ENCODE data around the gene COL4A6.

Gene COL4A6

DNA sequence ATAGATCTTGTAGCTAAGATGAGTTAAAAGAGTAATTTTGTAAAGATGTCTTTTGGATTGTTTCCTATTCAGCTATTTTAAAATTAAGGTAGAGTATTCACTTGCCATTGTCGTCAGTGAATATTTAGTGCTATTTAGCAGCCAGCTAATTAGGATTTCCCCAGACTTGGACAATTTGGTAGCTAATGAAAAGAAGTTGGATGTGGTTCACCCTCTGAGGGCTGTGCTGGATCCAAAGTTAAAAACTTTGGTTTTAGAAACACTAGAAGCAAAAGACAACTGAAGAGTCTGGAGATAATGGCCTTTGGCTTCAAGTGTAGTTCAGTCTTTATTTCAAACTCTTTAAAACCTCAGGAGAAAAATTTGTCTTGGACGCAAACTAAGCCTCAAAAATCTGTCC, 305.3 kb downstream of the COL4A6 start:
- intact Hi-C loops (cut with DNase I) = no loop called here
- no peak for DNase-seq

DNA sequence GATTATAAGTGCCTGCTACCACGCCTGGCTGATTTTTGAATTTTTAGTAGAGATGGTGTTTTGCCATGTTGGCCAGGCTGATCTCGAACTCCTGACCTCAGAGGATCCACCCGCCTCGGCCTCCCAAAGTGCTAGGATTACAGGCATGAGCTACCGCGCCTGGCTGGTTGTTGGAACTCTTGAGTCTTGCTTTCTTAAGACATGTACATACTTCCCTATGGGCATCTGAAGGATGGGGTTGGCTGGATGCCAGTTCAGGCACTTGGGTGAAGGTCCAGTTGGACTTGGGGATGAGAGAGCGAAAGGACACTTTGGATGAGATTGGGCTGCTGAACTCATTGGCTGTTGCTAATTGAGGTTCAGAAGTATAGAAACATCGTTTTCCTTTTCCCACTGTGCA, 306.2 kb downstream of the COL4A6 start:
- DNase-seq = no peak
- intact Hi-C loops (cut with DNase I) = no loop called here

DNA sequence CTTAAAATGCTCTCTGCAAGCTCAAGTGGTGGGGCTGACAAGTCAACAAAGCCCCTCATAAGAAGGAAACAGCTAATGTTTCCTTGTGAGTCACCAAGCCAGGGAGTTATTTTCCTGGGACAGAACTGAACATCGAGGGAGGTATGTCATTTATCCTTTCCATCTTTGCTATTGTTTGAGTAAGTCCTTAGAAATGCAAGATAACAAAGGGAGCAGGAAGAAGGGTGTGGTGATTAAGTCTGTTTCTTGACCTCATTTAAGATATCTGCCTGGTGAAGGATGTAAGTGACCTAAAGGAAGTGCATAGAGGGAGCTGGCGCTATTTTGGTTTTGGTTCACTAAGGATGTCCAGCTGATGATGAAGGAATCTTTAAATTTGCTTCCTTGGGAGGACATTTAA, 306.8 kb downstream of the COL4A6 start:
- intact Hi-C loops (cut with DNase I) = no loop called here
- DNase-seq = no peak

DNA sequence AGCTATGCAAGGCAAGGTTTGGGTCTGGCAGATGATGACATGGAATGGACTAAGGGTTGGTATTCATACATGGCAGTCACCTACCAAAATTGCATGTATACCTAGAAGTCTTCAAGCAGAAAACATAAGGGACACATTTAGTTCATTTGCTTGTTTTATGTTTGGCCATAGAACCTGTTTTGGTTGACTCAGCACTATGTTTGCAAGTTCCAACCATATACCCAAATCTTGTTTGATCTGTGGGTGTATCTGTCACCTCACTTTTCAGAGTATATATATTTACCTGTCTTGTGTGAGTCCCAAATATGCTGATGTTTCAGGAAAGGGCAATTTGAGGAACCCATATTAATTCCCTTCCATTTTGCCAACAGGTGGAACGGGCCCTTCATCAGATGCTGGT, 307.3 kb downstream of the COL4A6 start:
- intact Hi-C loops (cut with DNase I) = no loop called here
- no peak for DNase-seq

DNA sequence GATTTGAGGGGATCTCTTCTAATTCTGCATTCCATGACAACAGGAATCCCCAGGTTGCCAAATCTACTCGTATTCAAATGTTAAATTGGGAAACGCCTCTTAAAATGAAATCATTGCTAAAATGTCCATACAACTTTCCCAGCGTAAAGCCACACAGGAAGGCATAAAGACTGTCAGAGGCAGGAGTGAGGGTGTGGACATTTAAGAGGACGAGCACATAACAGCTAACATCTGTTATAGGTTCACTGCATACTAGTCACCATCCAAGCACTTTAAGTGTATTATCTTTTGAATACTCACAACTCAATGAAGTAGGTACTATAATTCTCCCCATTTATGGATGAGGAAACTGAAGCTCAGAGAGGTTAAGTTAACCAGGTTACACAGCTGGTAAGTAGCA, 311.1 kb downstream of the COL4A6 start:
- no peak for DNase-seq
- intact Hi-C loops (cut with DNase I) = no loop called here

DNA sequence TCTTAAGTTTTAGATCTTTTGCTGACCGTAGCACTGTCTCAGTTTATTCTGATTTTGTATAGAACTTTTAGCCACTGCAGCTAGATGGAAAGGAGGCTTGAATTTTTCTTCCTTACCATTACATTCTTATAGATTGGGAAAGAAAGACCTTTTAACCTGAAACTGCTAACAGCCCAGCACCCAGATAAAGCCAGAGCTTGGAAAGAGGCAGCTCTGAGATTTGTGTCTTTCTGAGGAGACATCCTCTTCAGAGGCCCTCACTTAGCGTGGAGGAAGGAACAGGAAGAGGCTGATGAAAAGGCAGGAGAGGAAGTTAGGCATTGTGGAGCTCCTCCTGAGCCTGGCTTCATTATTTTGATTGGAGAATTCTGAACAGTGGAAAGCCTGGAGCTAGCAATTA, 311.6 kb downstream of the COL4A6 start:
- intact Hi-C loops (cut with DNase I) = no loop called here
- no peak for DNase-seq

DNA sequence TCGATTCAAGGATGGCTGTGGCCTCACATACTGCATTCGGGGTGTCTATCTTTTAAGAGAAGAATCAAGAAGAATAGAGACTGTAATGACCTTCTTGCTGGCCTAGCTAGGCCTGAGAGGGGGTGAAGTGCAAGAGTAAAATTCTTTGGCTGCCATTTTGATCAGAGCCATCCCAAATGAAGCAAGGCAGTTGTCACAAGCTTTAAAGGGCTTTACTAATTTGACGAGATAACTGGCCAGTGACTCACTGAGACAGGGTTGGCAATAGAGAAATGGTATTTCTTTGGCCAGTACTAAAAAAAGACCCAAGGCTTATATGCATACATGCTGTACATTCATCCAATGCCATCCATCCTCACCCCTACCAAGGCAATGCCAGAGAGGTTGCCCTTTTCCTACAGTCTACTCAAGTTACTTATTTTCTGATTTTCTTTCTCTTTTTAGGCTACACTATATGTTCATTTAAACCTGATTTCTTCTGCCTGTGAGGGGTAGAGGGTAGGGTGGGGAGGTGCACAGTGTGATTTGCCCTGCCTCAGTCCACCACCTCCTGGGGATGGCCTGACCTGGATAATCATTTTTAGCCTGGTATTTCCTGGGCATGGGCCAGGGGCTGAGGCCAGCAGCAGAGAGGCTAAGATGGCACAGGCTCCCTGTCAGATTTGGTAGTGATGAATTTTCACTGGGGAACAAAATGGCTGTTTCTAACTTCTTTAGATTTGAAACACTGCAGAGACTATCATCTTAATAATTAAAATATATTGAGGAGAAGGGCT, 314.4 kb downstream of the COL4A6 start:
- DNase-seq = no peak
- intact Hi-C loops (cut with DNase I) = no loop called here

DNA sequence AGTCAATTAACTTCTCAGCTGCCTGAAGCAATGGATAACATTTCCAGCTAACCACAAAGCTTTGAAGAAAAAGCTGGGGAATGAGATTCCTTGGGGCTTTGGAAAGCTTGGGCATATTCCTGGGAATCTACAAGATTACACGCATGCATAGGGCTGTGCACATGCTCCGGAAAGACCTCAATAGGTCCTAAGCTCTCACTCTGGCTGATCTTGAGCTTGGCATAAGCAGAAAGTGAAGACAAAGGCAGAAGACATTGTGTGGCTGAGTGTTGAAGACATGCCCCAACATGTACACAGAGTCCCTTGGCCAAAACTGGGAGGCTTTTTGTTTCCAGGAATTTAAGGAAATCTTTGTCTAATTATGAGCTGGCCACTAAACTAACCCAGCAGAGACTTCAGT, 315.5 kb downstream of the COL4A6 start:
- intact Hi-C loops (cut with DNase I) = no loop called here

DNA sequence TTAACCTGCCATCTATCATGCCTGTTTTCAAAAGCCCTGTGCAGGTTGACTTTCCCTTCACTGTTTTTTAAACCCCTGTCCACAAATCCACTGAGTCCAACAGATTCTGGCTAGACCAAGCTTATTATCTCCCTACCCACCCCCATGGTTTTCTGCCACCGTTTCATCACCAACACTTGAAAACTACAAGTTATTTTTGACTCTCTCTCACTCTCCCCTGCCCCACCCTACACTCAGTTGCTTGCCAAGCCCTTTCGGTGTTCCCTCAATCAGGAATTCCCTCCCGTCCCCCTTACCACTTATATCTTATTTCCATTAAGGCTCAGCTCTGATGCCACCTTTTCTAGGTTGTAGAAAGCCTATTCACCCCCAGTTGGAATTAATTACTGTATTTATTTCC, 316.9 kb downstream of the COL4A6 start:
- no peak for DNase-seq
- intact Hi-C loops (cut with DNase I) = no loop called here

More for the DNA sequence above, 315.5 kb downstream of the COL4A6 start:
- DNase-seq = no peak

DNA sequence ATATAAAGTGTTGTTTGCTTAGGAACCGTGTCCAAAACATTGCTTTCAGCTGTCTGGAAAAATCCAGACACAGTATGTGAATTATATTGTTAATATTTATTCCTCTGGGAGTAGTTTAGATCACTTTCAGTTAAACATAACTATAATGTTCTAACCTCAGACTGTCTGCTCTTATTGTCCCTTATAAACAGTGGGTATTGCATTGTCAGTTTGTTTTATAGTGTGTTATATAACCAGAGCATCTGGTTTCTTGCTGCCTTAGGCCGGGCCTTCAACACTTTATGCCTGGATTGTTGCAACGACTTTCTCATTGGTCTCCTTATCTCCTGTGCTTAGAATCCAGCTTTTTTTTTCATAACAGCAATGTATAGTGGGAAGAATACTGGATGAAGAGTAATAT, 320.2 kb downstream of the COL4A6 start:
- intact Hi-C loops (cut with DNase I) = no loop called here
- no peak for DNase-seq

DNA sequence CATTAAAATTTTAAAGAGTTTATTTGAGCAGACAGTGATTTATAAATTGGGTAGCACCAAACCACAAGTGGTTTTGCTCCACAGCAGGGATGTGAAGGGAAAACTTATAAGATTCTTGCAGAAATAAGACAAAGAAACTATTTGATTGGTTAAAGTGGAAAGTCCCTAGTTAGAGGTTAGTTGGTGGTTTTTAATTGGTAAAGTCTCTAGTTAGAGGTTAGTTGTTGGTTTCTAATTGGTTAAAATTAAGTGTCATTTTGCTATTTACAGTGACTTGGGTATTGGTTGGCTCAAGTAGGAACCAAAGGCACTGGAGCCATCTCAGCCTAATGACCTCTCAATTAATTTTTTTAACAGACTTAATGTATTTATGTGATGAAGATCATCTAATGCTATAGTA, 323.7 kb downstream of the COL4A6 start:
- intact Hi-C loops (cut with DNase I) = no loop called here
- no peak for DNase-seq

Measured in head of caudate nucleus (tissue), 42 donors.